Upper lobe of left lung (tissue), 4 donors: ENCODE data around the gene CCER1.

Experiments used
- EP300 ChIP-seq, 4 donors: sonication (generic); formaldehyde crosslinking; IDR thresholded peaks; one replicate each; pipeline ENCODE4 v1.5.1; 2017; ENCODE audit warnings: antibody characterized with exemption in 4 of 4, control low read depth in 2 of 4
- POLR2A ChIP-seq, 4 donors: fragments of 450-650 bp; IDR thresholded peaks; one replicate each; pipeline ENCODE4 v1.5.1; 2016 to 2017; ENCODE audit warnings: antibody characterized with exemption in 4 of 4, mild to moderate bottlenecking in 2 of 4
- POLR2AphosphoS5 ChIP-seq, 2 donors: sonication (generic); formaldehyde crosslinking; IDR thresholded peaks; one replicate each; pipeline ENCODE4 v1.5.1; 2017; ENCODE audit warnings: antibody characterized with exemption in 2 of 2
- TF ChIP-seq, protein P1 (sequence below), 6 experiments: fragments of 450-650 bp in 4 of 6; fragments of 200-600 bp in 2 of 6; sonication (generic) in 2 of 6; IDR thresholded peaks; one replicate each; pipeline ENCODE4 v1.5.1; 2016 to 2019; ENCODE audit warnings: antibody characterized with exemption in 6 of 6

- TF ChIP-seq, protein P1, sequence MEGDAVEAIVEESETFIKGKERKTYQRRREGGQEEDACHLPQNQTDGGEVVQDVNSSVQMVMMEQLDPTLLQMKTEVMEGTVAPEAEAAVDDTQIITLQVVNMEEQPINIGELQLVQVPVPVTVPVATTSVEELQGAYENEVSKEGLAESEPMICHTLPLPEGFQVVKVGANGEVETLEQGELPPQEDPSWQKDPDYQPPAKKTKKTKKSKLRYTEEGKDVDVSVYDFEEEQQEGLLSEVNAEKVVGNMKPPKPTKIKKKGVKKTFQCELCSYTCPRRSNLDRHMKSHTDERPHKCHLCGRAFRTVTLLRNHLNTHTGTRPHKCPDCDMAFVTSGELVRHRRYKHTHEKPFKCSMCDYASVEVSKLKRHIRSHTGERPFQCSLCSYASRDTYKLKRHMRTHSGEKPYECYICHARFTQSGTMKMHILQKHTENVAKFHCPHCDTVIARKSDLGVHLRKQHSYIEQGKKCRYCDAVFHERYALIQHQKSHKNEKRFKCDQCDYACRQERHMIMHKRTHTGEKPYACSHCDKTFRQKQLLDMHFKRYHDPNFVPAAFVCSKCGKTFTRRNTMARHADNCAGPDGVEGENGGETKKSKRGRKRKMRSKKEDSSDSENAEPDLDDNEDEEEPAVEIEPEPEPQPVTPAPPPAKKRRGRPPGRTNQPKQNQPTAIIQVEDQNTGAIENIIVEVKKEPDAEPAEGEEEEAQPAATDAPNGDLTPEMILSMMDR (IDR thresholded peaks at IDR 0.05), result no peak
- TF ChIP-seq EP300 (IDR thresholded peaks at IDR 0.05), result no peak
- no peak for TF ChIP-seq POLR2A (IDR thresholded peaks at IDR 0.05)
- TF ChIP-seq POLR2AphosphoS5 (IDR thresholded peaks at IDR 0.05), result no peak
Observed at GRCh38 chr12:90921536-90921935, 33.4 kb downstream of the CCER1 start.
